T-cell (primary cell): Measurements from ENCODE around the gene GPR179. TPM values are rescaled to one million over a fixed set of nuclear protein-coding genes. Genes with fewer than 3 reads are reported as not detected.
"Not testable (repeated sequence)": the region's sequence is repeated elsewhere in the genome, so short reads cannot be mapped to it uniquely, and the experiment has no call there.

Experiments used
- ATAC-seq, 4 experiments: fragments of 200-7000 bp in 3 of 4; fragments of 150-1000 bp in 1 of 4; cut with Tn5 transposase; replicated peaks in 1 of 4; 1 replicate in 3 of 4; 2 replicates in 1 of 4; pipeline ENCODE4 v1.10.0; 2021; ENCODE audit warnings: moderate library complexity in 3 of 4, mild to moderate bottlenecking in 2 of 4, moderate number of reproducible peaks in 1 of 4
- CTCF ChIA-PET, 2 donors: fragments of 300-600 bp; sonication (Branson Sonifier 250); formaldehyde crosslinking; loops; one replicate each; lab custom pipeline; 2022; ENCODE audit warnings: antibody characterized with exemption in 2 of 2; lab: Charles Lee
- POLR2A ChIA-PET, 2 donors: fragments of 300-600 bp; sonication (Branson Sonifier 250); formaldehyde crosslinking; loops; one replicate each; lab custom pipeline; 2022; ENCODE audit warnings: antibody characterized with exemption in 2 of 2; lab: Charles Lee
- DNase-seq, 35 experiments: peaks; one replicate each; pipeline versions ENCODE4 v3.0.0 to v3.0.0-alpha.2; 2013 to 2023
- H3K27ac ChIP-seq: one replicate; pipeline ENCODE4 v1.5.1; 2013; ENCODE audit warnings: low read length
- H3K27me3 ChIP-seq, 2 experiments: replicated peaks in 1 of 2; 1 replicate in 1 of 2; 2 replicates in 1 of 2; pipeline versions ENCODE4 v1.6.1 to v1.7.0; 2013; ENCODE audit warnings: low read length in 1 of 2, mixed read lengths in 1 of 2; ENCODE audit not compliant: control insufficient read depth in 2 of 2, insufficient read depth in 2 of 2; ENCODE audit errors: extremely low read depth in 1 of 2
- H3K36me3 ChIP-seq, 2 donors: 1 replicate in 1 of 2; 2 replicates in 1 of 2; pipeline versions ENCODE4 v1.6.1 to v1.7.0; 2013; ENCODE audit warnings: low read length in 1 of 2; ENCODE audit not compliant: control insufficient read depth in 2 of 2, insufficient read depth in 1 of 2; ENCODE audit errors: extremely low read depth in 1 of 2
- H3K4me1 ChIP-seq, 2 experiments: 1 replicate in 1 of 2; 2 replicates in 1 of 2; pipeline versions ENCODE4 v1.6.1 to v1.7.0; 2013; ENCODE audit warnings: low read length in 2 of 2, mixed read lengths in 1 of 2; ENCODE audit not compliant: insufficient read depth in 2 of 2, control insufficient read depth in 1 of 2; ENCODE audit errors: extremely low read depth in 1 of 2
- H3K4me3 ChIP-seq, 2 donors: 1 replicate in 1 of 2; 2 replicates in 1 of 2; pipeline versions ENCODE4 v1.5.1 to v1.7.0; 2013; ENCODE audit warnings: mild to moderate bottlenecking in 2 of 2, low read length in 1 of 2, moderate library complexity in 1 of 2; ENCODE audit not compliant: control insufficient read depth in 1 of 2; ENCODE audit errors: extremely low read depth in 1 of 2
- H3K9me3 ChIP-seq: 2 replicates; pipeline ENCODE4 v1.7.0; 2013
- H3K27ac Mint-ChIP-seq, 2 donors: one replicate each; pipeline ENCODE4 v1.8.0; 2020 to 2021; ENCODE audit warnings: mild to moderate bottlenecking in 2 of 2, mixed read lengths in 2 of 2
- H3K27me3 Mint-ChIP-seq, 2 donors: one replicate each; pipeline ENCODE4 v1.8.0; 2021 to 2022; ENCODE audit warnings: mixed read lengths in 2 of 2
- H3K36me3 Mint-ChIP-seq: one replicate; pipeline ENCODE4 v1.8.0; 2021; ENCODE audit warnings: mixed read lengths
- H3K4me1 Mint-ChIP-seq, 3 donors: one replicate each; pipeline ENCODE4 v1.8.0; 2020 to 2022; ENCODE audit warnings: mixed read lengths in 3 of 3, mild to moderate bottlenecking in 1 of 3
- H3K4me3 Mint-ChIP-seq, 3 donors: one replicate each; pipeline ENCODE4 v1.8.0; 2020 to 2022; ENCODE audit warnings: mild to moderate bottlenecking in 3 of 3, mixed read lengths in 3 of 3, moderate library complexity in 3 of 3
- H3K9me3 Mint-ChIP-seq, 3 donors: one replicate each; pipeline ENCODE4 v1.8.0; 2020 to 2022; ENCODE audit warnings: mixed read lengths in 3 of 3
- WGBS: methylation state at CpG from one replicate; pipeline ENCODE4 v1.1.5; 2013; ENCODE audit warnings: missing lambda C conversion rate; ENCODE audit not compliant: insufficient coverage; 5-methylcytosine and 5-hydroxymethylcytosine counted together
- total RNA-seq, 35 experiments: library from RNA in 6 of 35; stranded (reverse) in 6 of 35; fragments of 120-200 nt in 1 of 35; gene quantifications; one replicate each; pipeline versions ENCODE4 v1.2.1 to v1.2.4 and lab custom pipeline; 2013 to 2026

The GPR179 gene
- total RNA-seq, 5 donors from 2014 or later (not counting 1 experiment from before 2014, with no cell fraction given), result 0.03 to 0.53 (median 0.08) TPM; not detected in 1

GRCh38 chr17:38286501-38287091, 57.2 kb downstream of the GPR179 start:
- H3K27me3 Mint-ChIP-seq, H3K27ac ChIP-seq, H3K4me1 ChIP-seq, H3K36me3 Mint-ChIP-seq, H3K27me3 ChIP-seq, H3K4me3 ChIP-seq, H3K36me3 ChIP-seq, H3K9me3 Mint-ChIP-seq, POLR2A ChIA-PET, CTCF ChIA-PET, H3K9me3 ChIP-seq, H3K4me1 Mint-ChIP-seq: not testable (repeated sequence)
- Mint-ChIP-seq H3K27ac (peak overlapping the region in 1 of 2 donors; percentile 34), H3K4me3 (peak overlapping the region in 1 of 3 donors; percentile 29)
- no CpG with 5 or more reads among the region's 11 CpGs for WGBS
- peak; percentile 76 to 88 (median 84) for ATAC-seq
- peak in 3 of 35 experiments; percentile 0 to 16 (median 2) for DNase-seq

GRCh38 chr17:38285994-38286393, 57.8 kb downstream of the GPR179 start:
- not testable (repeated sequence) for H3K4me1 ChIP-seq

More at GRCh38 chr17:38285994-38286393, 57.8 kb downstream of the GPR179 start:
- H3K4me1 Mint-ChIP-seq, DNase-seq, H3K36me3 Mint-ChIP-seq, CTCF ChIA-PET, H3K36me3 ChIP-seq, H3K4me3 ChIP-seq, H3K9me3 Mint-ChIP-seq, POLR2A ChIA-PET, H3K27ac ChIP-seq, H3K4me3 Mint-ChIP-seq, H3K27me3 ChIP-seq, H3K27ac Mint-ChIP-seq, H3K9me3 ChIP-seq, ATAC-seq, H3K27me3 Mint-ChIP-seq: not testable (repeated sequence)

Other genes starting within 250 kb of the GPR179 start
- gene TBC1D3E, start 216.0 kb downstream of the GPR179 start, total RNA-seq, result not detected
- gene TBC1D3, start 151.4 kb downstream of the GPR179 start, total RNA-seq, result 1 to 10 TPM in 3 of 5 donors, not detected in 2; 1.4 to 8.8 (median 3.1) TPM
- gene MRPL45, start 46.8 kb downstream of the GPR179 start, total RNA-seq, result 10 to 100 TPM; 16.3 to 21.7 (median 19.5) TPM
- gene SOCS7, start 7.9 kb upstream of the GPR179 start, total RNA-seq, result 10 to 100 TPM; 18.9 to 24.5 (median 20.7) TPM
- 1 to 10 TPM in 1 of 5 donors, under 1 TPM in 4; 0.40 to 1.2 (median 0.61) TPM for gene ARHGAP23, start 84.5 kb upstream of the GPR179 start, total RNA-seq